ENCODE measurements around the gene FBXL13. TPM values are rescaled to one million over a fixed set of nuclear protein-coding genes. Genes with fewer than 3 reads are reported as not detected.

Gene FBXL13
- total and polyA plus RNA-seq, 4 donors: 2.2 to 8.9 (median 5.0) TPM

- H3K36me3 ChIP-seq (ENCODE audit: control insufficient read depth, insufficient read depth, low read length): no peaks in the 10 kb centered on the region
- 51% methylated on average over 2 of the region's 6 CpGs for WGBS (ENCODE audit: insufficient coverage)
- no peaks in the 10 kb centered on the region for H3K9me3 ChIP-seq (ENCODE audit: control insufficient read depth, insufficient read depth, low read length)
- no peaks in the 10 kb centered on the region for H3K27me3 ChIP-seq (ENCODE audit: control insufficient read depth, insufficient read depth, low read length)
- no peaks in the 10 kb centered on the region for H3K4me1 ChIP-seq (ENCODE audit: control insufficient read depth, insufficient read depth, low read length)
- H3K4me3 ChIP-seq (ENCODE audit: low read depth, low read length): no peak overlapping the region
- no peak overlapping the region for H3K27ac ChIP-seq (ENCODE audit: low read depth, low read length)
- DNase-seq (ENCODE audit: low read depth in 4 of 6, low spot score in 6 of 6): no peak
Measured at GRCh38 chr7:102935450-102936115, 139.0 kb downstream of the FBXL13 start.

DNA sequence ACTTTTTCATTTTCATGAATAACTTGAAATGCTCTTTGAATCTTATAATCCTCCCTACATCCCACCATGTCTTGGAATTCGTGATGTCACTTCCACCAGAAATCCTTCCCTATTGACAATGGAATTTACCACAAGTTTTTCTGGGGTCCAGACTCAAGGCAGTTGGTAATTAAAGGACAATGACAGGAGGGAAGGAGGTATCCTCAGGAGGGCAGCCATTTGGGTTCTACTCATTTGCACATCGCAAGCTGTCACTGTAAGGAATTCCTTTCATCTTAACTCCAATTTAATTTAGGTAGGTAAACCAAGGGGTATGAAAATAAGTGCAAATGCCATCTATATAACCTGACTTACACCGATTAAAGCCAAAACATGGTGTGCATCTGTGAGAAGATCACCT, 139.9 kb downstream of the FBXL13 start:
- no peaks in the 10 kb centered on the region for H3K9me3 ChIP-seq (ENCODE audit: control insufficient read depth, insufficient read depth, low read length)
- H3K4me3 ChIP-seq (ENCODE audit: low read depth, low read length): no peak overlapping the region
- DNase-seq (ENCODE audit: low read depth in 4 of 6, low spot score in 6 of 6): no peak
- H3K36me3 ChIP-seq (ENCODE audit: control insufficient read depth, insufficient read depth, low read length): no peaks in the 10 kb centered on the region
- no peak overlapping the region for H3K27ac ChIP-seq (ENCODE audit: low read depth, low read length)
- no peaks in the 10 kb centered on the region for H3K4me1 ChIP-seq (ENCODE audit: control insufficient read depth, insufficient read depth, low read length)
- 55% methylated on average over 2 of the region's 3 CpGs for WGBS (ENCODE audit: insufficient coverage)
- no peaks in the 10 kb centered on the region for H3K27me3 ChIP-seq (ENCODE audit: control insufficient read depth, insufficient read depth, low read length)

- no peak overlapping the region for H3K4me3 ChIP-seq (ENCODE audit: low read depth, low read length)
- no peaks in the 10 kb centered on the region for H3K27me3 ChIP-seq (ENCODE audit: control insufficient read depth, insufficient read depth, low read length)
- no peaks in the 10 kb centered on the region for H3K9me3 ChIP-seq (ENCODE audit: control insufficient read depth, insufficient read depth, low read length)
- H3K36me3 ChIP-seq (ENCODE audit: control insufficient read depth, insufficient read depth, low read length): no peaks in the 10 kb centered on the region
- no peaks in the 10 kb centered on the region for H3K4me1 ChIP-seq (ENCODE audit: control insufficient read depth, insufficient read depth, low read length)
- H3K27ac ChIP-seq (ENCODE audit: low read depth, low read length): peak overlapping the region; percentile 53
- DNase-seq (ENCODE audit: low read depth in 4 of 6, low spot score in 6 of 6): no peak
- WGBS (ENCODE audit: insufficient coverage): 79% methylated on average over 6 of the region's 8 CpGs
Measured at GRCh38 chr7:102934239-102934638, 140.4 kb downstream of the FBXL13 start.

- WGBS (ENCODE audit: insufficient coverage): 13% methylated on average over 6 of the region's 15 CpGs
- no peaks in the 10 kb centered on the region for H3K9me3 ChIP-seq (ENCODE audit: control insufficient read depth, insufficient read depth, low read length)
- no peaks in the 10 kb centered on the region for H3K27me3 ChIP-seq (ENCODE audit: control insufficient read depth, insufficient read depth, low read length)
- H3K4me3 ChIP-seq (ENCODE audit: low read depth, low read length): no peak overlapping the region
- no peaks in the 10 kb centered on the region for H3K4me1 ChIP-seq (ENCODE audit: control insufficient read depth, insufficient read depth, low read length)
- H3K27ac ChIP-seq (ENCODE audit: low read depth, low read length): peak overlapping the region; percentile 53
- DNase-seq (ENCODE audit: low read depth in 4 of 6, low spot score in 6 of 6): peak in 2 of 6 donors; percentile 64 to 73
- H3K36me3 ChIP-seq (ENCODE audit: control insufficient read depth, insufficient read depth, low read length): no peaks in the 10 kb centered on the region
Measured at GRCh38 chr7:102933763-102934162, 140.8 kb downstream of the FBXL13 start.

DNA sequence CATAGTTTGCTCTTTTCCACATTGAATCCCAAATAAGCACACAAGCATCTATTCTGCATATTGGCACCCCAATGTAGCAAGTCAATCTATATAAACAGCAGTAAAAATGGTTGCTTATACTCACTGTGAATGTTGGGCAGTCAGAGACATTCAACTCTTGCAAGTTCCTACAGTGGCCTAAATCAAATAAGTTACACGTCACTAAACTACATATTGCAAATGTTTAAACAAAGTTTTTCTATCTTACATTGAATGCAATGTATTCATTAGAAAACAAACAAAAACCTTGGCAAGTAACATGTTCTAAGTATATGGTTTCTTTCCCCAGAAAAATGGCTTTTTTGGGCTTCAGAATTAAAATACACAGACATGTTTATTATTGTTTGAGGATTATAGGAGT, 142.8 kb downstream of the FBXL13 start:
- Histone ChIP-seq H3K27me3 (ENCODE audit: control insufficient read depth, insufficient read depth, low read length) (no peaks in the 10 kb centered on the region), H3K36me3 (ENCODE audit: control insufficient read depth, insufficient read depth, low read length) (no peaks in the 10 kb centered on the region), H3K9me3 (ENCODE audit: control insufficient read depth, insufficient read depth, low read length) (no peaks in the 10 kb centered on the region), H3K4me3 (ENCODE audit: low read depth, low read length) (no peak overlapping the region), H3K27ac (ENCODE audit: low read depth, low read length) (no peak overlapping the region), H3K4me1 (ENCODE audit: control insufficient read depth, insufficient read depth, low read length) (no peaks in the 10 kb centered on the region)
- no CpG with 5 or more reads among the region's 1 CpG for WGBS (ENCODE audit: insufficient coverage)
- no peak for DNase-seq (ENCODE audit: low read depth in 4 of 6, low spot score in 6 of 6)

DNA sequence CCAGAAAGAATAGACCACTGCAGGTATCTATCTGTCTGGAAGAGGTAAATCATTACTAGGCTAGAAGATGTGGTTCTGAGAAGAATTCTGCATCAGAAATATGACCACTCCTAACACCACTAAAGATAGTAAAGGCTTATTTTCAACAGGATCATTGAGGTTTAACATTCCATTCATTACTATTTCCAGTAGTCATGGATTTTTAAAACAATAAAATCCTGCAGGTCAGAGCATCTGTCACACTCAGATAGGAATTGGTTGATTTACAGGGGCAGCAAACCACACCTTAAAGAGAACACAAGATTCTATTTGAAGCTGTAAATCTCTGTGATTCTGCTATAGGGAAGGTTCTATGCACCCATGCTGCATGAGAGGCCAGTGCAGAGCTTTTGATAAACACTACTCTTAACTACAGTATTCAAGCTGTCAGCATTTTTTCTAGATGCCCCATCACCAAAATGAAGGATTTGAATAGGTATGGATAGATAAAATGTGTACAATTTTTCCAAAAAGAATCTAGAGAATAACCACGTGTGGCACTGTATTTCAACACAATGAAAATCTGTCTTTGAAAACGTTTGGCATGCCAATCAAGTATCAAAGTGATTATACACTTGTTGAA, 147.2 kb downstream of the FBXL13 start:
- no peak for DNase-seq (ENCODE audit: low read depth in 4 of 6, low spot score in 6 of 6)
- H3K27me3 ChIP-seq (ENCODE audit: control insufficient read depth, insufficient read depth, low read length): no peaks in the 10 kb centered on the region
- H3K36me3 ChIP-seq (ENCODE audit: control insufficient read depth, insufficient read depth, low read length): no peaks in the 10 kb centered on the region
- H3K4me1 ChIP-seq (ENCODE audit: control insufficient read depth, insufficient read depth, low read length): no peaks in the 10 kb centered on the region
- no peak overlapping the region for H3K4me3 ChIP-seq (ENCODE audit: low read depth, low read length)
- WGBS (ENCODE audit: insufficient coverage): no CpG with 5 or more reads among the region's 2 CpGs
- H3K9me3 ChIP-seq (ENCODE audit: control insufficient read depth, insufficient read depth, low read length): no peaks in the 10 kb centered on the region
- no peak overlapping the region for H3K27ac ChIP-seq (ENCODE audit: low read depth, low read length)

- H3K4me1 ChIP-seq (ENCODE audit: control insufficient read depth, insufficient read depth, low read length): no peaks in the 10 kb centered on the region
- H3K4me3 ChIP-seq (ENCODE audit: low read depth, low read length): no peak overlapping the region
- H3K36me3 ChIP-seq (ENCODE audit: control insufficient read depth, insufficient read depth, low read length): no peaks in the 10 kb centered on the region
- H3K27ac ChIP-seq (ENCODE audit: low read depth, low read length): no peak overlapping the region
- no peak for DNase-seq (ENCODE audit: low read depth in 4 of 6, low spot score in 6 of 6)
- no peaks in the 10 kb centered on the region for H3K9me3 ChIP-seq (ENCODE audit: control insufficient read depth, insufficient read depth, low read length)
- H3K27me3 ChIP-seq (ENCODE audit: control insufficient read depth, insufficient read depth, low read length): no peaks in the 10 kb centered on the region
Measured at GRCh38 chr7:102926783-102927140, 147.8 kb downstream of the FBXL13 start.

- H3K27me3 ChIP-seq (ENCODE audit: control insufficient read depth, insufficient read depth, low read length): no peaks in the 10 kb centered on the region
- no peaks in the 10 kb centered on the region for H3K4me1 ChIP-seq (ENCODE audit: control insufficient read depth, insufficient read depth, low read length)
- peak in 1 of 6 donors; percentile 20 for DNase-seq (ENCODE audit: low read depth in 4 of 6, low spot score in 6 of 6)
- no peaks in the 10 kb centered on the region for H3K36me3 ChIP-seq (ENCODE audit: control insufficient read depth, insufficient read depth, low read length)
- no peaks in the 10 kb centered on the region for H3K9me3 ChIP-seq (ENCODE audit: control insufficient read depth, insufficient read depth, low read length)
- WGBS (ENCODE audit: insufficient coverage): no CpG with 5 or more reads among the region's 5 CpGs
- H3K27ac ChIP-seq (ENCODE audit: low read depth, low read length): no peak overlapping the region
- H3K4me3 ChIP-seq (ENCODE audit: low read depth, low read length): no peak overlapping the region
Measured at GRCh38 chr7:102925976-102926782, 148.4 kb downstream of the FBXL13 start.

GRCh38 chr7:102918845-102919244, 155.8 kb downstream of the FBXL13 start:
- DNase-seq (ENCODE audit: low read depth in 4 of 6, low spot score in 6 of 6): peak in 1 of 6 donors; percentile 8
- Histone ChIP-seq H3K27ac (ENCODE audit: low read depth, low read length) (no peak overlapping the region), H3K4me3 (ENCODE audit: low read depth, low read length) (no peak overlapping the region), H3K27me3 (ENCODE audit: control insufficient read depth, insufficient read depth, low read length) (no peaks in the 10 kb centered on the region), H3K4me1 (ENCODE audit: control insufficient read depth, insufficient read depth, low read length) (peaks cover 4% of the 10 kb centered on the region), H3K9me3 (ENCODE audit: control insufficient read depth, insufficient read depth, low read length) (no peaks in the 10 kb centered on the region), H3K36me3 (ENCODE audit: control insufficient read depth, insufficient read depth, low read length) (peaks cover 3% of the 10 kb centered on the region)
- 33% methylated on average over 1 of the region's 1 CpG for whole genome bisulfite sequencing (ENCODE audit: insufficient coverage)

All from spinal cord (tissue), 10 donors.